HTR-8/SVneo (cell line): Measurements from ENCODE around the gene PTPN11.
"Not testable (repeated sequence)": the region's sequence is repeated elsewhere in the genome, so short reads cannot be mapped to it uniquely, and the experiment has no call there.

Experiments used
- DNase-seq: peaks from one replicate; pipeline ENCODE4 v3.0.0; 2011; ENCODE audit warnings: low spot score, mixed read lengths; ENCODE audit not compliant: insufficient read length
- FAIRE-seq: peaks from 2 replicates; lab custom pipeline; 2011; peaks lifted over from hg19 to GRCh38; lab: Jason Lieb, UNC

Gene PTPN11

DNA sequence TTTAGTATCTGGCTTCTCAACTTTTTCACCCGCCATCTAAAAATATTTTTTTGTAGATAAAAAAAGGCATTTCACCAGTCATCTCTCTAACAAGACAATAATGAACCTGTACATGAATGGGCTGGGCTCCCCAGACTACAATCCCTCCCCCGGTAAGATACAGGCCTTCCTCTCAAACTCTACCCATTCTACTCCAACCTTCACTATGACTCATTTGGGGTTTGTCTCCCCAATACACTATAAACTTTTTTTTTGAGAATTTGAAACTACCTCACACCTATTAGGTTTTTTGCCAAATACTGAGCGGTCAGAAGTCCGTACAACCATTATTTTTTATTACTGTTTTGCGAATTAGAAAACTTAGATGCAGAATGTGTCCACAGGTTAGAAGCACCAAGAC, 10.1 kb upstream of the PTPN11 start:
- DNase-seq, result no peak
- no peak for FAIRE-seq

DNA sequence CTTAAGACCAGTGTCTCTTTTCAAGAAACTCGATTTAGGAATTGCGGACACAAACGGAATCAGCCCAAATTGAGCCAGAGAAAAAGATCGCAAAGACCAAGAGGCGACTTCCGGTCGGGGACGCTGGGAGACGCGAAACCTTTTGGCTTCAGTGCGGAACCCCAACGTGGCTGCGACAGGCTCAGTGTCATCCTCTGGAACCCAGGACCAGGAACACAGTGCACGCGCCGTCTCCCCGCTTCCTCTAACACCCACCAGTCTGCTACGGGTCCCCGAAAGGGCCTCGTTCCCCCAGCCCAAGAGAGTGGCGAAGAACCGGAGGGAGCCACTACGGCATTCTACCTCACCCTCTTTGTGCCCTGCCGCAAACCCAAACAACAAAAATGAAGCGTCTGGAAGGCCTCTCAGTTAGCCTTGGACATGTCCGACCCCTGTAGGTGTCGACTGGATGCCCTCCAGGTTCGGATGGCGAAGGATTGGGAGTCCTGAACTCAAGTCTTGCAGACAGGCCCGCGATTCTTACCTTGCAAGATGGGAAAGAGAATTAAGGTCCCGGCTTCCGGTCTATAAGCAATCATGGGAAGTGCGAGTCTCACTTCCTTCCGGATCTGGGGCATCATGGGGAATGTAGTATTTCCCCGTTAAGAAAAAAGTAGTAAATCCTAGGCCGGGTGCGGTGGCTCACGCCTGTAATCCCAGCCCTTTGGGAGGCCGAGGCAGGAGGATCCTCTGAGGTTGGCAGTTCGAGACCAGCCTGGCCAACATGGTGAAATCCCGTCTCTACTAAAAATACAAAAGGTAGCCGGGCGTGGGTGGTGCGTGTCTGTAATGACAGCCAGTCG, 9.5 kb upstream of the PTPN11 start, which contains the start of gene RPL6:
Gene RPL6, minus strand, starts transcription at position 542 of the 842 bp plus-strand sequence. CDS start 949 bp downstream, outside the sequence.
- DNase-seq (peak; percentile 92), FAIRE-seq (no peak)

DNA sequence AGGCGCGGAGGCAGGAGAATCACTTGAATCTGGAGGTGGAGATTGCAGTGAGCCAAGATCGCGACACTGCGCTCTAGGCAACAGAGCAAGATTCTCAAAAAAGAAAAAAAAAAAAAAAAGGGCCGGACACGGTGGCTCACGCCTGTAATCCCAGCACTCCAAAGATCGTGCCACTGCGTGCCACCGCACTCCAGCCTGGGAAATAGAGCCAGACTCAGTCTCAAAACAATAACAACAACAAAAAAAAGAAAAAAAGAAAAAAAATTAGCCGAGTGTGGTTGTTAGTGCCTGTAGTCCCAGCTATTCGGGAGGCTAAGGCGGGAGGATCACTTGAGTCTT, 8.9 kb upstream of the PTPN11 start:
- no peak for FAIRE-seq
- no peak for DNase-seq

DNA sequence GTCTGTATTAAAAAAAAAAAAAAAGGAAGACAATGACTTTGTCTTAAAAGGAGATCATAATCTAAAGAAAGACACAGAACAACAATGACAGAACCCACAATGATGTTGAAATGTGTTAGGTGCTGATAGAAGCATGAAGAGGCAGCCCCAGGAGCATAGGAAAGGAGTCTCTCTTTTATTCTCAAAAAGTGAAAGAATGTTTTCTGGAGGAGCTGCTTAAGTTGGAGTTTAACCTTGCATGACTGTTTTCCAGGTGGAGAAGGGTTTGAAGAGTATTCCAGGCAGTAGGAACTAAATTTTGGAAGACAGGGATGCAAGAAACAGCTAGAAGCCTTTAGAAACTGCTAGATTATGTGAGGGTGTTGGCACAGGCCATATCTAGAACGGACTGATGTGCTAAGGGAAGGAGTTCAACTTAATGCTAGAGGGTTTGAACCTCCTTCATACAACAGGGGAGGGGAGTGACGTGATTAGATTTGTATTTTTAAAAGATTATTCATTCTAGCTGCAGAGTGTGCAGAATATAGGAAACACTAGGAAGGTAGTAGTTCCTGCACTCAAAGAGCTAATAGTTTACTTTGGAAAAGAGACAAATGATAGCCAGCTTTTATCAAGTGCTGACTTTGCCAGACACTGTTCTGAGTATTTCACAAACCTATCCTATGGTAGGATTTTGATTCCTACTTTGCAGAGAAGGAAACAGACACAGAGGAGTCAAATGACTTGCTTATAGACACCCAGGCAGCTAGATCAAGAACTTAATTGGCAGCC, 4.7 kb upstream of the PTPN11 start:
- no peak for DNase-seq
- FAIRE-seq, result no peak

DNA sequence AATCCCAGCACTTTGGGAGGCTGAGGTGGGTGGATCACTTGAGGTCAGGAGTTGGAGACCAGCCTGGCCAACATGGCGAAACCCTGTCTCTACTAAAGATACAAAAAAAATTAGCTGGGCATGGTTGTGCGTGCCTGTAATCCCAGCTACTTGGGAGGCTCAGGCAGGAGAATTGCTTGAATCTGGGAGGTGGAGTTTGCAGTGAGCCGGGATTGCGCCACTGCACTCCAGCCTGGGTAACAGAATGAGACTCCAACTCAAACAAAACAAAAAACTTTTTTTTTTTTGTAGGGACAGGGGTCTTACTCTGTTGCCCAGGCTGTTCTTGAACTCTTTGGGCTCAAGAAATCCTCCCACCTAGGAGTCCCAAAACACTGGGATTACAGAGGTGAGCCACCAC, 3.3 kb upstream of the PTPN11 start:
- not testable (repeated sequence) for FAIRE-seq, DNase-seq

DNA sequence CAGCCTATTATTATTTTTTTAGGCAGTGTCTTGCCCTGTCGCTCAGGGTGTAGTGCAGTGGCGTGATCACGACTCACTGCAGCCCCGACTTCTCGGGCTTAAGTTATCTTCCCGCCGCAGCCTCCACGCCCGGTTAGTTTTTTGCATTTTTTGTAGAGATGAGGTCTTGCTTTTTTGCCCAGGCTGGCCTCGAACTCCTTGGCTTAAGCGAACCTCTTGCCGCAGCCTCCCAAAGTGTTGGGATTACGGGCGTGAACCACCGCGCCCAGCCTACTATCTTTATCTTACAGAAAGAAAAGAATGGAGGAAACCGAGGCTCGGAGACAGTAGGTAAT, 507 bp upstream of the PTPN11 start:
- no peak for DNase-seq
- no peak for FAIRE-seq

DNA sequence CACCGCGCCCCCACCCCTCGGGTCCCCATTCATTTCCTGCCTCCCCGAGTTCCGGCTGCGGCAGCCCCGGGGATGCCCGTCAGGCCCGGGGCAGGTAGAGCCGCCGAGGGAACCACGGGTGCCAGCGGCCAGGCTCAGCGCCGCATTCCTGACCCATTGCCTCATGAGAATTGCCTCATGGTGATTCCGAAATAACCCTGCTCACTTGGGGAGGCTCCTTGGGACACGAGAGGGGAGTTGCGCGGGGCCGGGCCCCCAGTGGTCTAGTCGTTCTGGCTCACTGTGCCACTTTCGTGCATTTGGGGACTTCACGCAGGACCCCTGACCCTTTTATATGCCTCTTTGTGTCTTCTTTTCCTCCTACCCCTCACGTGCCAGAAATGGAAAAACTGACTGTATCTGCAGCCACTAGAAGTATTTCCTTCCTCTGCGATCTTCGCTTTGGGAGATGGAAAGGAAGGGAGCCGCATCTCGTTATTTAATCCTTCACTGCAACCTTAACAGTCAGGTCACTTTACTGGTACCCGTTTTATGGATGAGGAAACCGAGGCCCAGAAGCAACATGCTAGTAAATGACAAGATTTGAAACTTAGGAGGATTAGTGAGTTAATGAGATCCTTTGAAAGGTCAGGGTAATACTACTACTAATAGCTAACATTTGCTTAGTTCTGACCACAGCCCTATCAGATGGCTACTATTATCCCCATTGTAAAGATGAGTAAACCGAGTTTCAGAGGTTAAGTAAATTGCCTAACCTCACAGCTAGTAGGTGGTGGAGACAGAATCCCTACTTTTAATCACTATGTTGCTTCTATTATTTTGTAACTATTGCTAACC, 768 bp downstream of the PTPN11 start:
- FAIRE-seq, result no peak
- peak; percentile 73 for DNase-seq

DNA sequence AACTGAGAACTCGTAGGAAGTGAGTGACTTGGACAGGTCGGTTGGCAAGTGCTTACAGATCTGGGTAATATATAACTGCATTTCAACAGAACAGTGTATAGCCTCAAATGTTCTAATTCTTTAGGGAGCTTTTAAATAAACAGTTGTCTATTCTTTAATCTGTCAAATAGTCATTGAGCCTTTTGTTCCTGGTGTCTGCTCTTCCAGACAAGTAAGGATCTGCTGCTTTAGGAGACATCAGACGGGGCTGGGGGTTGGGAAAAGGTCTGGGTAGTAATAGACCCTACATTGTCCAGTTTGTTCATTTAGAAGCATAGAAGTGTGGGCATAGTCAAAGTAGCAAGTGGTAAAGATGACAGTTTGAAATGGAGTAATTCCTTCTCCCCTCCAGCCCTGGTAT, 2.0 kb downstream of the PTPN11 start:
- DNase-seq, result no peak
- no peak for FAIRE-seq

DNA sequence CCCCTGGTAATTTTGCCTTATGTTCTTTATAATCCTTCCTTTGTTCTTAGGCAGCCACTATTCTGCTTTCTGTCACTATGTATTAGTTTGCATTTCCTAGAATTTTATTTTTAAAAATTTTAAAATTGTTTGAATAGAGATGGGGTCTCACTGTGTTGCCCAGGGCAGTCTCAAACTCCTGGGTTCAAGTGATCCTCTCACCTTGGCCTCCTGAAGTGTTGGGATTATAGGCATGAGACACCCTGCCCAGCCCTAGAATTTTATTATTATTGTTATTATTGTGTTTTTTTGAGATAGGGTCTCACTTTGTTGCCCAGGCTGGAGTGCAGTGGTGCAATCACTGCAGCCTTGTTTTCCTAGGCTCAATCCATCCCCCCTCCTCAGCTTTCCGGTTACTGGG, 2.6 kb downstream of the PTPN11 start:
- FAIRE-seq (no peak), DNase-seq (no peak)

DNA sequence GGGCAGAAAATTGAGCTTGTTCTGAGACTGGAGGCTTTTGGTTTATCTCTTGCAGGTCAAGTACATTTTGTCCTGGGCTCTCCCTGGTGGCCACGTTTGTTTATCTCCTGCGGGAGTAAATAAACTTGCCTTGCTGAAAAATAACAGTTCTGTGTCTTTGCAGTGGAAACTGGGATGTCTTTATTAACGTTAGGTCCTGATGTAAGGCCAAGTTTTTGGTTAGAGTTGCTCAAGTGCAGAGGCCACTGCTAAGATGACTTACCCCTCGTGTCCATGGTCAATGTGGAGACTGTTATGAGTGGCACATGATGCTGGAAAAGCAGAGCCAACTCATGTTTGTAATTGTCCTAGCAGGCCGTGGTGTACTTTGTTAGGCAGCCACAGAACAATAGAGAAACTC, 3.8 kb downstream of the PTPN11 start:
- FAIRE-seq (no peak), DNase-seq (no peak)

DNA sequence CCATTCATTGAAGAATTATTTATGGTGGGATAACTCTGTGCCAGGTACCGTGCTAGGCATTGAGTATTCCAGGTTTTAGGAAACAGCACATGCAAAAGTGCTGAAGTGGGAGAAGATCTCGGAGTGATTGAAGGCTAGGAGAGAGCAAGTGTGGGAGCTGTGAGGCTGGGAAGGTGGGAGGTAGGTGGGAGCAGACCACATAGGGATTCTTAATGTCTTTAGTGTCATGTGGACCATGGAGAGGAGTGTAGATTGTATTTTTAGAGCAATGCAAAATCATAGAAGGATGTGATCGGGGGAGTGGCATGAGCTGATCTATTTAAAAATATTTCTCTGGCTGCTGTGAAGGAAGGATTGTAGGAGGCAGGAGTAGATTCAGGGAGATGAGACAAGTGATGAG, 5.4 kb downstream of the PTPN11 start:
- DNase-seq (no peak), FAIRE-seq (no peak)

DNA sequence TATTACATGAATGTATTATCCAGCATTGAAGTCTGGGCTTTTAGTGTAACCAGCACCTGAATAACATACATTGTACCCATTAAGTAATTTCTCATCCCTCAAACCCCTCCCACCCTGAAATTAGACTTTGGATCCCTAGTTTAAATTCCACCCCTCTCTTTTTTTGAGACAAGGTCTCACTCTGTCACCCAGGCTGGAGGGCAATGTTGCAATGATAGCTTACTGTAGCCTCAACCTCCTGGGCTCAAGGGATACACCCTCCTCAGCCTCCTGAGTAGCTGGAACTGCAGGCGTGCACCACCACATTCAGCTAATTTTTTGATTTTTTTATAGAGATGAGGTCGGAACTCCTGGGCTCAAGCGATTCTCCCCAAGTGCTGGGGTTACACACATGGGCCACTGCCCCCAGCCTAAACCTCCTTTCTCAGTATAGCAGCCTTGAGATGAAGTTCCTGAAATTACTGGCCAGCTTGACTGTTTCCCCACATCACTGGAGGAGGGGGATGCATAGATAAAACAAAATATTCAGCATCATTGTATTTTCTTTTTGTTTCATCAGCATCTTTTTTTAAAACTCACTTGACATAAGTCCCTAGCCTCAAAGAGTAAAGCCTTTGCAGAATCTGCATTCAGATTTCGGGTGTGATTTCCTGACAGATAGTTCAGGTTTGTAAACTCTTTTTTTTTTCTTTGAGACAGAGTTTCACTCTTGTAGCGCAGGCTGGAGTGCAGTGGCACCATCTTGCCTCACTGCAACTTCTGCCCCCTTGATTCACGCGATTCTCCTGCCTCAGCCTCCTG, 7.0 kb downstream of the PTPN11 start:
- DNase-seq (no peak), FAIRE-seq (no peak)

DNA sequence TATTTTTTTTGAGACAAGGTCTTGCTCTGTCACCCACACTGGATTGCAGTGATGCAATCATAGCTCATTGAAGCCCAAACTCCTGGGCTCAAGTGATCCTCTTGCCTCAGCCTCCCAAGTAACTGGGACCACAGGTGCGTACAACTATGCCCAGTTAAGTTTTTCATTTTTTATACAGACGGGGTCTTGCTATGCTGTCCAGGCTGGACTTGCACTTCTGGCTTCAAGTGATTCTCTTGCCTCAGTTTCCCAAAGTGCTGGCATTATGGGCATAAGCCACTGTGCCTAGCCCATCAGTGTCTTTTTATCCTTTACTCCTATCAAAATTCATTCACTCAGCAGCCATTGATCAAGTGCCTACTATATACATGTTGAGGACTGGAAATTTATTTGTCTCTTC, 9.0 kb downstream of the PTPN11 start:
- DNase-seq, result no peak
- no peak for FAIRE-seq

DNA sequence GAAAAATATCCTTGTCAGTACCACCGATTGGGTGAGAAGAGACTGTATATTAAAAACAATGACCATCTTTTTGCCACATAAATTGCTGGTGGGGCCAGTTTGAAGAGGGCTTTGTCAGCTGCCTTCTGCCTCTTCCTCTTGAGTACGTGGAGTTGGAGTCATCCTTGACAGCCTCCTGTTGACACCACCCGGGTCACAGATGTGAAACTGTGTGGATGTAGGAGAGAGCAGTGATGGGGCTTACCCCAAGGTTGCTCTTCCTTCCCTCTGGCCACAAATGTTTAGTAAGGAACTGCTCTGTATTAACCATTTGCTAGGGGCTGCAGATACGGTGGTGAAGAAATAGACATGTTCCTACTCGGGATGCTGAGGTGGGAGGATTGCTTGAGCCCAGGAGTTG, 12.2 kb downstream of the PTPN11 start:
- FAIRE-seq, result no peak
- no peak for DNase-seq

DNA sequence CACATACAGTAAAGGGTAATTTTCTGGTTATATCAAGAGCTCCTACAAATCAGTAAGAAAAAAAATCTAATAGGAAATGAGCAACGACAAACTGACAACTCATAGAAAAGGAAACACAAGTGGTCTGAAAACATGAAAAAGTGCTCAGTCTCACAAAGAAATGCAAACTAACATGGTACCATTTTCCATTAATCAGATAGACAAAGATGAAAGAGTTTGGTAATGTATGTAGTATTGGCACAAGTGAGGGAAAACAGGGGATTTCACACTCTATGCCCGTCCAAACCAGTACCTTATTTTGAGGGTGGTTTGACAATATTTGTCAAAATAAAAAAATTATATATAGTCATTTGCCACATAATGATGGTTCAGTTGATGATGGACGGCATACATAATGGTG, 13.2 kb downstream of the PTPN11 start:
- no peak for DNase-seq
- no peak for FAIRE-seq

DNA sequence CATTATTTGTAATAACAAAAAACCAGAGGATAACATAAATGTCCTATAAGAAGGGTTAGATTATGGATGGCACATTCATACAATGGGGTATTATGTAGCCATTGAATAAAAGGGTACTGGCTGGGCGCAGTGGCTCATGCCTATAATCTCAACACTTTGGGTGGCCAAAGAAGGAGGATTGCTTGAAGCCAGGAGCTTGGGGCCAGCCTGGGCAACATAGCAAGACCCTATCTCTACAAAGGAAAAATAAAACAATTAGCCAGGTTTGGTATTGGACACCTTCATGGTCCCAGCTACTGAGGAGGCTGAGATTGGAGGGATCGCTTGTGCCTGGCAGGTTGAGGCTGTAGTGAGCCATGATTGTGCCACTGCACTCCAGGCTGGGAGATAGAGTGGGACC, 14.8 kb downstream of the PTPN11 start:
- DNase-seq (no peak), FAIRE-seq (no peak)

DNA sequence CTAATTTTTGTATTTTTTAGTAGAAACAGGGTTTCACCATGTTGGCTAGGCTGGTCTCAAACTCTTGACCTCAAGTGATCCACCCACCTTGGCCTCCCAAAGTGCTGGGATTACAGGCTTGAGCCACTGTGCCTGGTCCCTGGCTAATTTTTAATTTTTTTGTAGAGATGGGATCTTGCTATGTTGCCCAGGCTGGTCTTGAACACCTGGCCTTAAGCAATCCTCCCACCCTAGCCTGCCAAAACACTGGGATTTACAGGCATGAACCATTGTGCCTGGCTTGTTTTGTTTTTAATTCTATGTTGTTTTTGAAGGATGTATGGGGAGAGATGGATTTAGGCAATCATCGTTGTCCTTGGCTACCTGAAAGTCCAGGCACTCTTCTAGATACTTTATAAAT, 19.9 kb downstream of the PTPN11 start:
- not testable (repeated sequence) for FAIRE-seq, DNase-seq

DNA sequence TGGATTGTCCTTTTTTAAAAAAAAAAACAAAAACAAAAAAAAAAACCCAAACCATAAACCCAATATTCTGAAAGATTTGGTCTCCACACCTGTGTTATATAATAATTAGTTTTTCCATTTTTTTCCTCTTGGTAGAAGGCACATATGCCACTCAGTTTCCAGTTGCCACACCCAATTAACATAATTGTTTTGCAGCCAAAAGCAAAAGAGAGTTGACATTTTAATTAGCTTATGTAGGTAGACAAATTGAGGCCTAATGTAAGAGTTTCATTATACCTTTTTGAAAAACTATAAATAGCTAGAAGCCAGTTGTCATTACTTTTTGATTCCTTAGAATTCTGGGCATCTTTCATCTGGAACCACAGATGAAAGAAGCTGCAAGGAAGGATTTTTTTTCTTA, 21.0 kb downstream of the PTPN11 start:
- DNase-seq (no peak), FAIRE-seq (no peak)

DNA sequence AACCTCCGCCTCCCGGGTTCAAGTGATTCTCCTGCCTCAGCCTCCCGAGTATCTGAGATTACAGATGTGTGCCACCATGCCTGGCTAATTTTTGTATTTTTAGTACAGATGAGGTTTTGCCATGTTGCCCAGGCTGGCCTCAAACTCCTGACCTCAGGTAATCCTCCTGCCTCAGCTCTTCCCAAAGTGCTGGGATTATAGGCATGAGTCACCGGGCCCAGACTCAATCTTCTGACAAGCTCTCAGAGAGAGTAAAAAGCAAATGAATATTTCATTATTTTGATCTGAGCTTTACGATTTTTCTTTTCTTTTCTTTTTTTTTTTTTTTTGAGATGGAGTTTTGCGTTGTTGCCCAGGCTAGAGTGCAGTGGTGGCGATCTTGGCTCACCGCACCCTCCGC, 21.9 kb downstream of the PTPN11 start:
- not testable (repeated sequence) for FAIRE-seq, DNase-seq

DNA sequence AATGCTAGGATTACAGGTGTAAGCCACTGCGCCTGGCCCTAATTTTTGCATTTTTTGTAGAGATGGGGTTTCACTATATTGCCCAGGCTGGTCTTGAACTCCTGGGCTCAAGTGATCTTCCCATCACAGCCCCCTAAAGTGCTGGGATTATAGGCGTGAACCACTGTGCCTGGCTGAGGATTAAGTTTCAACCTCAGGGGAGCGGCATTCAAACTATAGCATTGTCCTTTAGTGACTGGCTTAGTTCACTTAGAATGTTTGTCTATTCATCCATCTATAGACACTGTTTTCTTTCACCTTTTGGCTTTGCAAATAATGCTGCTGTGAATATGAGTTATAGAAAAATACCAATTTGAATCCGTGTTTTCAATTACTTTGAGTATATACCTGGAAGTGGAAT, 25.2 kb downstream of the PTPN11 start:
- FAIRE-seq (no peak), DNase-seq (no peak)
